Measurements from ENCODE around the gene KIF6.

KIF6 gene, protein sequence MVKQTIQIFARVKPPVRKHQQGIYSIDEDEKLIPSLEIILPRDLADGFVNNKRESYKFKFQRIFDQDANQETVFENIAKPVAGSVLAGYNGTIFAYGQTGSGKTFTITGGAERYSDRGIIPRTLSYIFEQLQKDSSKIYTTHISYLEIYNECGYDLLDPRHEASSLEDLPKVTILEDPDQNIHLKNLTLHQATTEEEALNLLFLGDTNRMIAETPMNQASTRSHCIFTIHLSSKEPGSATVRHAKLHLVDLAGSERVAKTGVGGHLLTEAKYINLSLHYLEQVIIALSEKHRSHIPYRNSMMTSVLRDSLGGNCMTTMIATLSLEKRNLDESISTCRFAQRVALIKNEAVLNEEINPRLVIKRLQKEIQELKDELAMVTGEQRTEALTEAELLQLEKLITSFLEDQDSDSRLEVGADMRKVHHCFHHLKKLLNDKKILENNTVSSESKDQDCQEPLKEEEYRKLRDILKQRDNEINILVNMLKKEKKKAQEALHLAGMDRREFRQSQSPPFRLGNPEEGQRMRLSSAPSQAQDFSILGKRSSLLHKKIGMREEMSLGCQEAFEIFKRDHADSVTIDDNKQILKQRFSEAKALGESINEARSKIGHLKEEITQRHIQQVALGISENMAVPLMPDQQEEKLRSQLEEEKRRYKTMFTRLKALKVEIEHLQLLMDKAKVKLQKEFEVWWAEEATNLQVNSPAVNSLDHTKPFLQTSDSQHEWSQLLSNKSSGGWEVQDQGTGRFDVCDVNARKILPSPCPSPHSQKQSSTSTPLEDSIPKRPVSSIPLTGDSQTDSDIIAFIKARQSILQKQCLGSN

DNA sequence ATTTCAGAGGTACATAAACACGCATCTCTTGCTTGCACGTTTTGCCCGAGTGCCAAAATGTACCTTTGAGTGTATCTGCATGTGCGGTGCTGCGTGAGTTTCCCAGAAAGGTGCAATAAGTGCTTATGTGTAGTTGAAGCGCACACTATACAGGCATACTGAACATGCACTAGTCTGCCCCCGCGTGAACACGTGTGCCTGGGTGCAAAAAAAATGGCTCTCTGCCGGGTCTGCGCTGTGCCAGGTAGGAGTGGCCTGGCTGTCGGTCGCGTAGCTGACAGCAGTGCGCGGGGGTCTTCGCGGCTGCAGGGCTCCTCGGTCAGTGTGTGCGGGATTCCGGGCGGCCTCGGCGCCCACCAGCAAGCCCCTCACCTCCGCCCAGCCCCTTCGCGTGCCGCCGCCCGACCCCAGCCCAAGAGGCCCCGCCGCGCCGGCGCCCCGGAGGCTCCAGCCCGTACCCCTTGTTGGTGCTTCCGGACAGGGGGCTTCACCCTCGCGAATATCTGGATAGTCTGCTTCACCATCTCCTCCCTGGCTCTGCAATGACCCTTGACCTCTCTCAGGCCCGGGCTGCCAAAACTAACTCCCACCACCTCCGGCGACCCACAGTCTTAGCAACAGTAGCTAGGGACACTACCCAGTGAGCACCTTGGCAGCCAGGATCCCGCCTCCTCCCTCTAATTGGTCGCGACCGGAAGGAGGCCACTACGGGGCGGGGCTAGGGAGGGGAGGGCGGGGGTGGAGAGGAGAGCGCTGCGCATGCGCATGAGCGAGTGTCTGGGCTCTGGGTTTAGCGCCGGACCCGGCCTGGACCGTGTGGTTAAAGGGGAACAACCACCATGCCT is at the start of gene KIF6:
TSS of gene KIF6 (minus strand) at position 622 of the 845 bp plus-strand sequence. CDS start at position 524, 98 bp downstream.
- TF ChIP-seq GATA2 (IDR thresholded peaks at IDR 0.05; ENCODE audit: low read depth, low read length) (no peak), GATA3 (IDR thresholded peaks at IDR 0.05; ENCODE audit: low read depth, low read length) (no peak)

- TF ChIP-seq GATA3 (IDR thresholded peaks at IDR 0.05; ENCODE audit: low read depth, low read length) (no peak), GATA2 (IDR thresholded peaks at IDR 0.05; ENCODE audit: low read depth, low read length) (no peak)
These were observed 48.6 kb upstream of the KIF6 start for GRCh38 chr6:39773782-39774181.

DNA sequence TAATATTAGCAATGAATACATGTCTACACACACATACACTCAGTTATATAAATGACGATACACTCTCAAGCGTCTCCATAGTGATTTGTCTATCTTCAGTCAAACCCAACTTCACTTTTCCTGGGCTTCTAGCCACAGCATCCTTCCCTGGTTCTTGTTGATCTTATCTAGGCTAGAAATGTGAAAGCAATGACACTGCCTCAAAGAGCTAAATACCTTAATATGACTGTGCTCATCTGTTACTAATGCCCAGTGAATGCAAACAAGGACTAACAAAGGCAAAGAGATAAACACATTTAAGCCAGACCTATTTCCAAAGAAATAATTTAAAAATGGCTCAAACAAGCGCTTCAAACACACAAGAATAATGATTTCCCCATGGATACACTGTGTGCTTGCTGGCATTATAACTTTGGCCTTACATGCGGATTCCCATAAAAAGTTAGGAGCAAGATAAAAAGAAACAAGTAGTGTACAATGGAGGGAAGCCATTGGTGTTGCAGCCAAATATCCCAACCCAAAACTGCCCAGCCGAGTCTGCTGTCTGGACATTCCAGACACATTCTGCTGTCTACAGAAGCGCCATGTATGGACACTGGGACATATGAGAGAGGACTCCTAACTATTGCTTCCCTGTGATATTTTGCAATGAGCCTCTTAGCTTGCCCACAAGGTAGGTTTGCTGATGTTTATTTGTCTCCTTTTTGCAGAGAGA is 47.5 kb upstream of the KIF6 start:
- TF ChIP-seq GATA3 (IDR thresholded peaks at IDR 0.05; ENCODE audit: low read depth, low read length): no peak
- no peak for TF ChIP-seq GATA2 (IDR thresholded peaks at IDR 0.05; ENCODE audit: low read depth, low read length)

DNA sequence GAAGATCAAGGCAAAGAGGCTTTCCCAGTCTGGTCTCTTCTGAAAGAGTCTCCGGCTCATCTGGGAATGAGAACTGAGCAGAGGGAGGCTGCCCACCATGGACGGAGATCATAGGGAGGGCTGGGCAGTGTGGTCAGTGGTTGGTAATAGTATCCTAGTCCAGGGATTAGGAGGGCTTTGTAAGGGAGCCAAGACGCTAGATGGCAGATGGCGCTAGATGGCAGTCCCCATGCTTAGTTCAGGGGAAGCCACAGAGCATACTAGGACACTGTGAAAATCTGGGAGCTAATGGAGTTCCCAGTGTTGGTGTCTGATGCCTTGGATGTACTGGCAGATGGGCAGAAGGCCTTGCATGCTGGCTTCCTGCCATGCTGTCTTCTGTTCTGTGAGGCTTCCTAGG is 45.2 kb upstream of the KIF6 start:
- no peak for TF ChIP-seq GATA2 (IDR thresholded peaks at IDR 0.05; ENCODE audit: low read depth, low read length)
- TF ChIP-seq GATA3 (IDR thresholded peaks at IDR 0.05; ENCODE audit: low read depth, low read length): no peak

DNA sequence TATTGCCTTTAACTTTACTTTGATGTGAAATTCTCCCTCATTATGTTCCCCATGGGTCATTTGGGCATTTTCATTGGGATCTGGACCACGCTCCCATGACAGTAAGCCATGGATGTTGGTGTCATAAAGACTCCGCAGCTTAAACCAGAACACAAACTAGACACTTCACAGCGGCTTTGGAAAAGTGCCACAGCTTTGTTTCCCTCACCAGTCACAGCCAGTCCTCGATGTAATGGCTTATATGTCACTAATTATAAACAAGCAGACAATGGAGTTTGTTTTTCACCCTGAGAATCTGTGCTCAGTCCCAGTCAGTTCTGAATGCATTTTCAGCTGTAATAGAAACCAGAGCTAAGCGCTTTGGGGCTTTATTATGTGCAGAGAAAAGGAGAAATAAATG is 43.8 kb upstream of the KIF6 start:
- TF ChIP-seq GATA3 (IDR thresholded peaks at IDR 0.05; ENCODE audit: low read depth, low read length): no peak
- TF ChIP-seq GATA2 (IDR thresholded peaks at IDR 0.05; ENCODE audit: low read depth, low read length): no peak

DNA sequence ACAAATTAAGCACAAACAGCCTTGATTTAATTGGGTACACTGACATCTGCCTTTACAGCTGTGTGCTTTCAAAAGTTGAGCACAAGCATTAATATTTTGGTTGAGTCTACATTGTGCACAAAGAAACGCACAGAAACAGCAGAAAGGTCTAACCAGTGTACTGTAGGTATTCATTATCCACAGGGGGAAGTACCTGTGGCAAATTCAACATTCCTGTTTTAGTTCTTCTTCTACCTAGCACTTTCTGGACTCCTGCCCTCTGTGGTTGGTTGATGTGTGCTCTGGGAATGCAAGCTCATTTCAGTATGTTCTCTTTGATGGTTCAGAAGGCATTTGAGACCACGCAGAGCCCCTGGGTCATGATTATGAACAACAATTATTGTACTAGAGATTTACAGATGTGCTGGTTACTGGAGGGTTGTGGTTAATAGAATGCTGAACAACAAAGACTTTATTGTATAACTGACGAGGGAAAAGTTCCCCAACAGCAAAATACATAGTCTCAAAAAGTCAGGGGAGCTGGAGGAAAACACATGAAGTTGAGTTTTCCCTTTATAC is 40.4 kb upstream of the KIF6 start:
- TF ChIP-seq GATA2 (IDR thresholded peaks at IDR 0.05; ENCODE audit: low read depth, low read length): no peak
- TF ChIP-seq GATA3 (IDR thresholded peaks at IDR 0.05; ENCODE audit: low read depth, low read length): no peak

GRCh38 chr6:39760226-39760952 is 35.2 kb upstream of the KIF6 start:
- TF ChIP-seq GATA3 (IDR thresholded peaks at IDR 0.05; ENCODE audit: low read depth, low read length): no peak
- TF ChIP-seq GATA2 (IDR thresholded peaks at IDR 0.05; ENCODE audit: low read depth, low read length): no peak

GRCh38 chr6:39758905-39759605 is 33.8 kb upstream of the KIF6 start:
- TF ChIP-seq GATA2 (IDR thresholded peaks at IDR 0.05; ENCODE audit: low read depth, low read length): no peak
- TF ChIP-seq GATA3 (IDR thresholded peaks at IDR 0.05; ENCODE audit: low read depth, low read length): no peak

DNA sequence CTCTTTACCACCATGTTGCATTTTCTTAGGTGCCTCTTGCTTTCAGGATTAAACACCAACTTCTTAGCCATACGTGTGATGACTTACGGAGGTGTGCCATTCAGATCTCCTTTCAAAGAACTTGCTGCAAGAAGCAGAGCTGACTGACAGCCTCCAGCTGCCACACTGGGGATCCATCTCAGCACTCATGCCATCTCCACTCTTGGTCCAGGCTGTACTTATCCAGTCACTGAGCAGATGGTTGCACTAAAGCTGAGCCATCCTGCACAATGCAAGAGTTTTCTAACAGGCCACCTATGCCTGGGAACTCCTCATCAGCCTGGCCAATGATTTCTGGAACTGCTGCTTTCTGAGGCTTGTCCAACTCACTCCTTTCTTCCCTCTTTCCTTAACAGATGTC is 31.4 kb upstream of the KIF6 start:
- TF ChIP-seq GATA3 (IDR thresholded peaks at IDR 0.05; ENCODE audit: low read depth, low read length) (no peak), GATA2 (IDR thresholded peaks at IDR 0.05; ENCODE audit: low read depth, low read length) (no peak)

DNA sequence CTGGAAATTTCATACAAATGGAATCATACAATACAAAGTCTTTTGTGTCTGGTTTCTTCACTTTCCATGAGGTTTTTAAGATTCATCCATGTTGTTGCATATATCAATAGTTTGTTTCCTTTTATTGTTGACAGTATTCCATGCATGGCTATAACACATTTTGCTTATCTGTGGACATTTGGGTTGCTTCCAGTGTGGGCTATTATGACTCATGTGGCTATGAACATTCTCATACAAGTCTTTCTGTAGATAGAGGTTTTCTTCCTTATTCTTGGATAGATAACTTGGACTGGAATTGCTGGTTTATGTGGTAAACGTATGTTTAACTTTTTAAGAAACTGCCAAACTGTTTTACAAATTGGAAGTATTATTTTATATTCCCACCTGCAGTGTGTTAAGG is 30.0 kb upstream of the KIF6 start:
- TF ChIP-seq GATA2 (IDR thresholded peaks at IDR 0.05; ENCODE audit: low read depth, low read length) (no peak), GATA3 (IDR thresholded peaks at IDR 0.05; ENCODE audit: low read depth, low read length) (no peak)

DNA sequence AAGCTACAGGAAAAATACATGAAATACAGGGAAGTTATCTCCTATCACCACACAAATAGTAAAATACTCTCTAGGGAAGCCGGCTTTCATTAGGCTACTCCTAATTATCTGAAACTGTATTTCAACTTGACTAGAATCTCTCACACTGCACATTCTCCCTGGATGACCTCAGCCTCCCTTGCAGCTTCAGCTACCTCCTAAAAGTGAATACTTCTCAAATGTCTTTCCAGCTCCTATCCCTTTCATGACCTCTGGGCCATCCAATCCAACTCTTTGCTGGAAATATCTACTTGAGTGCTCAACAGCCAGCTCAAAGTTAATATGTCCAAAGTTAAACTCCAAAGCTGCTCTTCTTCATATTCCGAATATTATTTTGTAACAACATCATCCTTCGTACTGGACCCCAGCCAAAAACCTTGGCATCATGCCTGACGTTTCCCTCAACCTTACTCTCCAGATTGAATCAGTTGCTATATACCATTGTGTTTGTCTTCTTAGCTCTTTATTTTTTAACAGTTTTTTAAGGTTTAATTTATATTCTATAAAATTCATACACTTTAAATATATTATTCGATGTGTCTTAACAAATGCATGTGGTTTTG is 29.4 kb upstream of the KIF6 start:
- TF ChIP-seq GATA2 (IDR thresholded peaks at IDR 0.05; ENCODE audit: low read depth, low read length) (no peak), GATA3 (IDR thresholded peaks at IDR 0.05; ENCODE audit: low read depth, low read length) (no peak)

DNA sequence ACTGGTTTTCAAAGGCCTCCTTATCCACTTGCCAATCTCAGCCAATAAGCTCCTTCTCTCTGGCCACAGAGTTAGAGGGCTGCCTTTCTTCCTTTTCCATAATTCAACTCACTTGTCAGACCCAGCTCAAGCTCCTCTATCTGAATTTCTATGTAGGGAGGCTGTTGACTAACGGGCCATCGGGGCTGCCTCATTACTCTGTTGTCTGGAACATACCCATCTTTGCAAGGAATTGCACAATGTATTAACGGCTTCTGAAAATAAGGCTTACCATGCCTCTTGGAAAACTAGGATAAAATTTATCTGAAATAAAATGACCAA is 28.5 kb upstream of the KIF6 start:
- TF ChIP-seq GATA3 (IDR thresholded peaks at IDR 0.05; ENCODE audit: low read depth, low read length) (no peak), GATA2 (IDR thresholded peaks at IDR 0.05; ENCODE audit: low read depth, low read length) (no peak)

Measured in SH-SY5Y (cell line).